ENCODE results near the gene CTNNA2. TPM values are rescaled to one million over a fixed set of nuclear protein-coding genes. Genes with fewer than 3 reads are reported as not detected.

Gene CTNNA2
- total RNA-seq, 1 experiment from 2014 or later: 5.5 TPM

DNA sequence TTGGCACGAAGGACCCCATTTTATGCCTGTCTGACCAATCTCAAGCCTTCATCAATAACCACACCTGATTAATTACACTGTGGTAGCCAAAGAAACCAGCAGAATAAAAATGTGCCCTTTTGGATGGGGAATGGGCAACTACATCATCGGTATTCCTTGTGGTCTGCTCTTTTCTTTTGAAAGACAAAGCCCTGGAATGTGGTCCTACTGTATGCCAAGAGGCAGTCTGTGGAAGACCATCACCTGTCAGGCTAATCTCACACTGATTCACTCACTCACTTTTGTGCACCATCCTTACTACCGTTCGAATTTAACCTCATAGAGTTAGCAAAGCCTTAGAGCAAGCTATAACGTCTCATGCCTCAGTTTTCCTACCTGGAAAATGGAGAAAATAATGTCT is 1066.9 kb downstream of the CTNNA2 start:
- TF ChIP-seq, protein P1, sequence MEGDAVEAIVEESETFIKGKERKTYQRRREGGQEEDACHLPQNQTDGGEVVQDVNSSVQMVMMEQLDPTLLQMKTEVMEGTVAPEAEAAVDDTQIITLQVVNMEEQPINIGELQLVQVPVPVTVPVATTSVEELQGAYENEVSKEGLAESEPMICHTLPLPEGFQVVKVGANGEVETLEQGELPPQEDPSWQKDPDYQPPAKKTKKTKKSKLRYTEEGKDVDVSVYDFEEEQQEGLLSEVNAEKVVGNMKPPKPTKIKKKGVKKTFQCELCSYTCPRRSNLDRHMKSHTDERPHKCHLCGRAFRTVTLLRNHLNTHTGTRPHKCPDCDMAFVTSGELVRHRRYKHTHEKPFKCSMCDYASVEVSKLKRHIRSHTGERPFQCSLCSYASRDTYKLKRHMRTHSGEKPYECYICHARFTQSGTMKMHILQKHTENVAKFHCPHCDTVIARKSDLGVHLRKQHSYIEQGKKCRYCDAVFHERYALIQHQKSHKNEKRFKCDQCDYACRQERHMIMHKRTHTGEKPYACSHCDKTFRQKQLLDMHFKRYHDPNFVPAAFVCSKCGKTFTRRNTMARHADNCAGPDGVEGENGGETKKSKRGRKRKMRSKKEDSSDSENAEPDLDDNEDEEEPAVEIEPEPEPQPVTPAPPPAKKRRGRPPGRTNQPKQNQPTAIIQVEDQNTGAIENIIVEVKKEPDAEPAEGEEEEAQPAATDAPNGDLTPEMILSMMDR (conservative IDR thresholded peaks at IDR 0.05): no peak
- Histone ChIP-seq H3K79me1 (ENCODE audit: insufficient read depth, low read depth, low read length, poor library complexity, severe bottlenecking) (no peaks in the 10 kb centered on the region), H4K5ac (ENCODE audit: insufficient read length, low read depth, low read length) (no peak overlapping the region), H3K56ac (ENCODE audit: insufficient read length, low read depth, low read length) (no peak overlapping the region), H2BK12ac (ENCODE audit: insufficient read length, low read depth, low read length) (no peak overlapping the region), H2BK20ac (ENCODE audit: low read depth, low read length, poor library complexity, severe bottlenecking) (no peak overlapping the region), H3K18ac (ENCODE audit: insufficient read length, low read depth, low read length) (no peak overlapping the region), H2AK5ac (ENCODE audit: insufficient read length, low read length) (no peak overlapping the region), H3K79me2 (ENCODE audit: insufficient read depth, low read length) (no peaks in the 10 kb centered on the region), H3K27me3 (ENCODE audit: insufficient read depth, low read length) (no peaks in the 10 kb centered on the region), H2BK5ac (ENCODE audit: insufficient read length, low read length) (no peak overlapping the region), H2AFZ (ENCODE audit: low read length) (no peak overlapping the region), H3K4ac (ENCODE audit: low read depth, low read length) (no peak overlapping the region), H2BK15ac (ENCODE audit: low read depth, low read length) (no peak overlapping the region), H3K27ac (ENCODE audit: insufficient read length, low read depth, low read length) (no peak overlapping the region), H3K23ac (ENCODE audit: insufficient read length, low read depth, low read length) (no peak overlapping the region), H3K9me3 (ENCODE audit: control insufficient read depth, low read depth, low read length) (no peaks in the 10 kb centered on the region), H3K4me1 (ENCODE audit: insufficient read depth, low read length) (no peaks in the 10 kb centered on the region; the same call in 1 of the 2 replicates), H3K4me2 (ENCODE audit: insufficient read depth, insufficient read length, low read length) (no peak overlapping the region), H3T11ph (ENCODE audit: low read length) (no peak overlapping the region), H3K9ac (ENCODE audit: extremely low read depth, insufficient read length, low read length) (no peak overlapping the region), H4K91ac (ENCODE audit: insufficient read length, low read depth, low read length) (no peak overlapping the region), H3K14ac (ENCODE audit: insufficient read depth, low read length) (no peak overlapping the region), H4K8ac (replicated peaks; ENCODE audit: insufficient read length, low read depth, low read length) (no peak overlapping the region), H4K20me1 (ENCODE audit: control insufficient read depth, insufficient read depth, insufficient read length) (no peaks in the 10 kb centered on the region), H3K23me2 (ENCODE audit: insufficient read length, low read depth, low read length, poor library complexity, severe bottlenecking) (no peaks in the 10 kb centered on the region), H2BK120ac (ENCODE audit: low read depth, low read length, poor library complexity, severe bottlenecking) (no peak overlapping the region)
- no peaks in the 10 kb centered on the region for H3K36me3 Mint-ChIP-seq (ENCODE audit: insufficient read depth in 1 of 3, low read depth in 3 of 3)
- no peak overlapping the region for H3K4me3 Mint-ChIP-seq
- WGBS (ENCODE audit: extremely low coverage, insufficient read length, low lambda C conversion rate): no CpG with 5 or more reads among the region's 5 CpGs
- H3K9me3 Mint-ChIP-seq: no peaks in the 10 kb centered on the region
- peaks cover 11 to 13% of the 10 kb centered on the region in 2 experiments for H3K4me1 Mint-ChIP-seq
- no peaks in the 10 kb centered on the region for H3K27me3 Mint-ChIP-seq (ENCODE audit: low read depth)
- no peak overlapping the region; a peak in 1 of 7 replicates for H3K27ac Mint-ChIP-seq
- no peak for DNase-seq

Measured in H9 (cell line).